Endothelial cell of umbilical vein (primary cell): ENCODE results near the gene MAML3.

Experiments
- CTCF ChIP-seq, 2 donors: IDR thresholded peaks; 1 replicate in 1 of 2; 2 replicates in 1 of 2; pipeline ENCODE4 v1.5.1; 2011; ENCODE audit warnings: low read length in 2 of 2, mild to moderate bottlenecking in 2 of 2, moderate library complexity in 2 of 2, control low read depth in 1 of 2, inconsistent platforms in 1 of 2, low read depth in 1 of 2; ENCODE audit not compliant: insufficient read depth in 1 of 2; ENCODE audit errors: extremely low read depth in 1 of 2
- EZH2 ChIP-seq: IDR thresholded peaks from 2 replicates; pipeline ENCODE4 v1.6.1; 2012; ENCODE audit warnings: borderline replicate concordance, low read depth, mild to moderate bottlenecking, moderate library complexity, low read length, inconsistent platforms; ENCODE audit not compliant: severe bottlenecking
- JUN ChIP-seq: IDR thresholded peaks from 2 replicates; pipeline ENCODE4 v1.6.1; 2011; ENCODE audit warnings: borderline replicate concordance, low read depth; ENCODE audit not compliant: insufficient read length, insufficient read depth
- MAX ChIP-seq: IDR thresholded peaks from 2 replicates; pipeline ENCODE4 v1.6.1; 2011; ENCODE audit not compliant: insufficient read depth, insufficient read length
- POLR2A ChIP-seq: IDR thresholded peaks from 2 replicates; pipeline ENCODE4 v1.6.1; 2012; ENCODE audit warnings: low read depth, mild to moderate bottlenecking, control low read depth, low read length
- POLR2AphosphoS5 ChIP-seq: IDR thresholded peaks from 2 replicates; pipeline ENCODE4 v1.6.1; 2012; ENCODE audit warnings: low read depth, mild to moderate bottlenecking, control low read depth, low read length, moderate library complexity; ENCODE audit not compliant: insufficient read depth

GRCh38 chr4:139854668-139855403, 299.1 kb downstream of the MAML3 start:
- no peak for TF ChIP-seq CTCF (IDR thresholded peaks at IDR 0.05; ENCODE audit: extremely low read depth in 1 of 2, insufficient read depth in 1 of 2, low read depth in 1 of 2, low read length in 2 of 2)
- no peak for TF ChIP-seq POLR2A
- no peak for TF ChIP-seq POLR2AphosphoS5
- no peak for TF ChIP-seq JUN
- TF ChIP-seq EZH2, result no peak
- TF ChIP-seq MAX, result no peak
